Measurements from ENCODE around the gene HOXC9.

The HOXC9 gene

GRCh38 chr12:53963434-53964314, 36.3 kb upstream of the HOXC9 start:
- no peak for DNase-seq

DNA sequence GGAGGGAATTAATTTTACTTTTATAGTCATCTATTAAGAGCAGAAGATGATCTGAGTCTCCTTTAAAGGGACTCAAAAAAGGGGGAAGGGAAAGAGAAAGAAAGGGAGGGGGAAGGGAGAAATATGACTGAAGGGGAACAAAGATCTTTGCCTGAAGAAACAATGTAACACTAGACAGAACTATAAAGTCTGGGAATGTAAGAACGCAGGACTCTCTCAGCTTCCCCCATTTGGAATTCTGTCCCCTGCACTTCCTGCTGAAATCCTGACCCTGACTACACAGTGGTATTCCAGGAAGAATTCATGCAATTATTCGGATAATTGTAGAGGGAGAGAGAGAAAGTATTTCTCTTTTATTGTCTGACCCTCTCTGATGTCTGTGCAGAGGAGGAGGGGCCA, 35.6 kb upstream of the HOXC9 start:
- DNase-seq: no peak

GRCh38 chr12:53965281-53966084, 34.5 kb upstream of the HOXC9 start:
- no peak for DNase-seq

- DNase-seq: no peak
Observed at GRCh38 chr12:53966085-53966384, 33.9 kb upstream of the HOXC9 start.

DNA sequence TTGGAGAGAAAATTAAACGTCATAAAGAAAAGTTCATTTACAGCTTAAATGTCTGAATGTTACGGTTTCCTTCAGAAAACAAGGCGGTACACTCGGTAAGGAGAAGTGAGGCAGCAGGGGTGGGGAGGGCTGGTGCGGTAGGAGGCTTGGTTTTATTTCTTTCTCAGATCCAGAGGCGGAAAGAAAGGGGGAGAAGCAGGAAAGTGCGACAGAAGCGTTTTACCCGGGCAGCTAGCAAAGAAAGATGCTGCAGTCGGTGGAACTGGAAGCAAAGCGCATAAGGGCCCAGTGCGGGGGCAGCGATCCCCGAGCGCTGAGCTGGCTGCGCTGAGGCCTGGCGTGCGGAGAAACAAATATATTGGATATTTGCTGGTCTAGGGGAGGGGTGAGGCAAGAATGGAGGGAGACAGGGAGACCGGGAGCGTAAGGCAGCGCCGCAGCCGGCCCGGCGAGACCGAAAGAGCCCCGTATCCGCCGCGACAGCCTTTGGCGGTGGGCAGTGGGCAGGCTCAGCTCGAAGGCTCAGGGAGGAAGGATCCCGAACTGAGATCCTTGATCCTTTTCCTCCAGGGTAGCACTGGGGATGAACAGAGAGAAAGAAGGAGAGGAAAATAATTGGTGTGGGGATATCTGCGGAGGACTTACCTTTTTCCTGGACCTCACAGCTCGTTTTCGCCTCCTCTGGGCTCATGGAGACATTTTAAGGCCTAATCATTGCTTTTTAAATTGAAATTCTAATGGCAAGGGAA, 33.4 kb upstream of the HOXC9 start:
- no peak for DNase-seq

- no peak for DNase-seq
Observed at GRCh38 chr12:53967421-53967925, 32.5 kb upstream of the HOXC9 start.

DNA sequence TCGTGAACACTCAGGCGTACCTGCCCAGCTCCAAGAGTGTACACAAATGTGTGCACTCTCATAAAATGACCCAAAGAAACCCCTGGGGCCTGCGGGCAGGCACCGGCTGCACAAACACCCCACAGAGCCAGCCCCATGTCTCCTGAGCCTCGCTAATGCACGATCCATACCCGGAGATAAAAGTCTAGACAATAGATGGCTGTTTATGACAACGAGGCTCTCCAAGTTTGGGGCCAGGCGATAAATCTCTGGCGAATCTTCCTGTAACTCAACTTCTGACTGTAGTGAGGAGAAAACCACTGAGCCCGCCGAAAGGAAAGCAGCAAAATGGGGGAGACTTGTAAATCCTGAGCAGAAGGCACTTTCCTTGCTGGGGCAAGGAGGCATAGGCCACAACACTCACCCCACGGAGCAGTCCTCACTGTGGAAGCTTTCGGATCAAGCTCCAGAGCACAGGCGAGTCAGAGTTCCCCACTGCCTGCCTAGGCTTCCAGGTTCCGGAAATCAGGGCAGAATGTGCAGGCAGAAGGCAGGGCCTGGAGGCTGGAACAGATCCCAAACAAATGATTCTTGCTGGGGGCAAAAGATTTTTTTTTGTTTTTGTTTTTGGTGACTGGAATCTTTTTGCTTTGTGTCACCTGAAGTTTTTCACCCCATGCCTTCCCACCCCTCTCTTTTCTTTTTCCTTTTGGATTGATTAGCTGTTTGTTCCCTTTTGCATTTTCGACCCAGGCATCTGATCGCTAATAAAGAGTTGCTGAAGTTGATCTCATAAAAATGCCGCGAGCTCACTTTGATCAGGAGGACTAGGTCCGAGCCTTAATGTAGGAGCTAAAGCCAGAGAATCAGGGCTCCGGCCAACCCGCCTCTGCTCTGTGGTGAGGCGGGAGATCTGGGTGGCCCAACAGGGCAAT, 31.5 kb upstream of the HOXC9 start:
- no peak for DNase-seq

GRCh38 chr12:53969588-53970259, 30.2 kb upstream of the HOXC9 start:
- no peak for DNase-seq

DNA sequence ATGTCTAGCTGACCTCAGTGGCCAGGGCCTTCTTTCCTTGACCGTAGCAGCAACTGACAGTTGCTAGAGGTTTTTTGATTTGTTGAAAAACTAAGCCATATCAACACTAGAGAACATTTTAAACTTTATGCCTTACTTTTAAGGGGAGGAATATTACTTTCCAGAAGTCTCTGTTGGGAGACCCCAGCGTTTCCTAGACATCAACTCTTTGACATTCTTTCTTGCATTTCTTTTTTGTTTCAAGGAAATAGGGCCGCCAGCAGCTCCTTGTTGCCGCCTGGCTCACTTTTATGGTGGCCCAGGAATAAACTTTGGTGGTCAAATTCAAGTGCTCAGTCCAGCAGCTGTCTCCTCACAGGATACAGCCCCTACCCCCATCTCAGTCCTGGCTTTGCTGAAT, 29.5 kb upstream of the HOXC9 start:
- DNase-seq: no peak

DNA sequence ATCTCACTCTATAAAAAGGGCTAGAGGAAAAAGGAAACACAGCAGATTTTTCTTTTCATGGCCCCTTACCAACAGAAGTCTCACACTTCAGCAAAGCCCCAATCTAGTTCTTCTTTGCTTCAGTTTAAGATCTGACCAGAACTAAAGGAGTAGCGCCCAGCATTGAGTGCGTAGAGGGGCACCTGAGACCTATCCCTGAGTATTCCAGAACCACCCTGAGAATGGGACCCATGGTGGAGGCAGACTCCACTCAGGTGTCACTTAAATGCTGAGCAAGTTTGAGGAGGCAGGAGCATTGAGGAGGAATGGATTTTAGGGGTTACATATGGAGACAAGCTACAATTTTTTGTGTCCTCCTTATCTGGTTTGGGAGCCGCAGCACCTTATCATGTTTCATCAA, 28.8 kb upstream of the HOXC9 start:
- DNase-seq: no peak

DNA sequence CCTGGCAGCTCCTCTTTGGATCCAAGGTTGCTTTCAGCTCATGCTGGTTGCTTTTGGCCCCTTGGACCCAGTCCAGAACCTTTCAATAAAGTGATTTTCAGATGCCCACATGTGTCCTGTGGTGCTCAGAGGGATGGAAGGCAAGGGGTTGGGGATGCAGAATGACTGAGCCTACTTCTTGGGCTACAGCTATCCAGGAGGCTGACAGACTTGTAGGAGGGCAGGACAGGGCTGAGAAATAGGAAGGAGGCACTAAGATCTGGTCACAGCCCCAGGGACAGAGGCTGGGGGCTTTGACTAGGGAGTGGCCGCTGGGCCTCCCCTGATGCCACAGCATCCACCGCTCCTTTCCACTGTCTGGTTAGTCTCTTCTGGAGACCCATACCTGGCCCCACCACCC, 28.3 kb upstream of the HOXC9 start:
- DNase-seq: no peak

- DNase-seq: no peak
Observed at GRCh38 chr12:53972152-53972702, 27.7 kb upstream of the HOXC9 start.

DNA sequence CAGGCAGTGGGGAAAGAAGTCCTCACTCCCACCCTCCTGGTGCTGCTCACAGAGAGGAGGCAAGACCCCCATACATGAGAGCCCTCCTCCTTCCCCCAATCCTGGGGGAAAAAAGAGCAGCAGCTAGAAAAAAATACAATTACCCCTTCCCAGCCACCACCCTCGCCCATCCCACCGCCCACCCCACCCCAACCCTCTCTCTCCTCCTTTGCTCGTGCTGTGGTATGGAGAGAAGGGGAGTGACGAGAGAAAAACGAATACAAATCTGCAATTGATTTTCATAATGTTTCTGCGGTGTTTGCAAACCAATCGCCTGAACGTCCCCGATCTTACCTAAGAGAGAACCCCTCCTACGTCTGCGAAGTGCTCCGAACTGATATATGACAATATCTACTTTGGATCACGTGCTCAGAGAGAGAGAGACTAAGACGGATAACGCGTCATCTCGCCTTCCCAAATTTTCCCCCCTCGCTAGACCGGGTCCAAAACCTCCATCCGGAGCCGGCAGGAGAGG, 27.2 kb upstream of the HOXC9 start, which contains the start of gene HOXC11:
TSS of gene HOXC11 (plus strand) at position 405 of the 514 bp plus-strand sequence. CDS start 116 bp downstream, outside the sequence.
- no peak for DNase-seq

- DNase-seq: no peak
Observed at GRCh38 chr12:53973236-53974042, 26.5 kb upstream of the HOXC9 start.

DNA sequence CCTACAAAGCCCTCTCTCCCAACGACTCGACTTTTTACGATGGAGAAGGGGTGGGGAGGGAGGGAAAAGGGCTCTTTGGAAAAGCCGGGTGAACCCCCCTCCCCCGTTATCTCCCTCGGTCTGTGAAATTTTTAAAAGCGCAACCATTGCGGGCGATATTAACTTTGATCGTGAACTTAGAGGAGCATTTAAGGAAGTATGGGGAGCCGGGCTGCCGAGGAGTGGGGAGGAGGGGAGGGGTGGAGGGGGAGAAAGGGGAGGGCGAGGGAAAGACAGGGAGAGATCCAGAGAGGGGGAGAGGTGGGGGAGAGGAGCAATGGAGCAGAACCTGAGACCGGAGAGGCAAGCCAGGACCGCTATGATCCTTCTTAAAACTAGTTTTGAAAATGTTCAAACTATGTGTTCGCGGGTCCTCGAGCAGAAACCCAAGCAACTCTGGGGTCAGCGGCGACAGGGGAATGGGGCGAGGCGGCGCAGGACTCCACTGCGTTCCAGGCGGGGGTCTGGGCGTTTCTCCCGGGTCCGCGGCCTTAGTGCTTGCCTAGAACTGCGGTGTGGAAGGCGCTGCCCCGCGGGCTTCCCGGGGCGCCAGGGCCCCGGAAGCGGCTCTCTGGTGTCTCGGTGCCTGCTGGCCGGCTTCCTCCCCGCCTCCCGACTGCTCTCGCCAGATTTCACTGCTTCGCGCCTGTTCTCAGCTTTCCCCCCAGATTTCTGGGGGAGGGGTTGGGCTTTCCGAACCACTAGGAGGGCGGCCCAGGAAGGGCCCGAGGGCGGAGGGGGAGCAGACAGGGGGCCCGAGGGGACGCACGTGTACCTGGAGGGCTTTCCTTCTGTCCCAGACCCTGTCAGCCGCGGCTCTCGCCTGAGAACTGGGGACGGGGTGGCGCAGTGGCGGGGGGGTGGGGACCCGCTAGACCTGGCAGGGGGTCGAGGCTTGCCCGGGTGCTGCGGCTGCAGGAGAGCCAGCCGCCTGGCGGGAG, 25.6 kb upstream of the HOXC9 start, which contains the start of gene HOTAIR:
TSS of gene HOTAIR (minus strand) at position 871 of the 980 bp plus-strand sequence.
- no peak for DNase-seq

- no peak for DNase-seq
Observed at GRCh38 chr12:53975064-53975471, 24.9 kb upstream of the HOXC9 start.

DNA sequence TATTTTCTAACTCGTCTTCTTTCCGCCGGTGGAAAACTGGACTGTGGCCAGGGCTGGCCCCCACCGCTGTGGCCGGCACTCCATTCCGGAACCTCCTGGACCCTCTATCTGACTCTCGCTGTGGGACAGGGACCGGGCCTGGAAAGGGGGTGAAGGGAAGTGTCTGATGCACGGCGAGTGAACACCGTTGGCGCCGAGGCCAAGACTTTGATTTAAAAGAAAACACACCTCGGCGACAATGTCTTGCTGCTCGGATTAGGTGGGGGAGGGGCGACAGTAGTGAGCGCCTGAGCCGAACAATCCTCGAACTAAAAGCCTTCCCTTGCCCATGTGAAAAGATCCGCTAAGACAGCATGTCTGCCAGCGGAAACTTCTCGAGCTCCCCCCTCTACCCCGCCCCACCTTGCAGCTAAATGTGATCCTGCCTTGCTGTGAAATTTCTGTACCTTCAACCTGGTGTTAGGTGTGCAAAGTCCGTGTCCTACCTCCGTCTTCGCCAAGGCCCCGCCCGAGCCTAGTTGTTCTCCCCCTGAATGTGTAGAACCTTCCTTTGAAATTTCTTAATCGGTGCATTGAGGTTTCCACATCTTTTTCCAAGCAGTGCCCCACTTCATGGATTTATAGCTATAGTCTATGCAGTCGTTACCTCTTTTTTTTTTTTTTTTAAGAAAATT, 24.3 kb upstream of the HOXC9 start:
- DNase-seq: no peak
